Stimulated activated CD4-positive, alpha-beta T cell treated with anti-CD3 and anti-CD28 coated beads, Interleukin-12 subunit alpha, Interleukin-12 subunit beta, amount 100 ng/mL, for 24 hours (primary cell): ENCODE data around the gene BBS9.
"Not testable (repeated sequence)": the region's sequence is repeated elsewhere in the genome, so short reads cannot be mapped to it uniquely, and the experiment has no call there.

Experiments used
- DNase-seq, 2 experiments: peaks; one replicate each; pipeline ENCODE4 v3.0.0-alpha.2; 2020; ENCODE audit warnings: low read depth in 2 of 2

Gene BBS9

DNA sequence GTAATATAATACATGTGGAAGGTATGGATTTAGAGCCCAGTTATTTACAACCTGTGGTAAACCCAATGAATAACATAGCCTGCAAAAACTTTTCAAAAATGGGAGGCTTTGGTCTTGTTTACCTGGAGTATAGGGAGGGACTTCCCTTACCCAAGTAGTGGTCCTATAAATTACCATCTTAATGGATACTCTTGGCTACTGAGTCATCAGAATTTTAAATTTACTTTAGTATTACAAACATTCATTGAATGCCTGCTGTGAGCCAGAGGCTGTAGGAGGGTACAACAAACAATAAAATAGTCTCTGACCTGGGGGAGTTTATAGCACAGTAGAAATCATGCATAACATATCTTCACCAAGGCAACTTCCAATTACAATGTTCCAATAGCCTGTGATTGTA is 365.1 kb downstream of the BBS9 start:
- no peak for DNase-seq

DNA sequence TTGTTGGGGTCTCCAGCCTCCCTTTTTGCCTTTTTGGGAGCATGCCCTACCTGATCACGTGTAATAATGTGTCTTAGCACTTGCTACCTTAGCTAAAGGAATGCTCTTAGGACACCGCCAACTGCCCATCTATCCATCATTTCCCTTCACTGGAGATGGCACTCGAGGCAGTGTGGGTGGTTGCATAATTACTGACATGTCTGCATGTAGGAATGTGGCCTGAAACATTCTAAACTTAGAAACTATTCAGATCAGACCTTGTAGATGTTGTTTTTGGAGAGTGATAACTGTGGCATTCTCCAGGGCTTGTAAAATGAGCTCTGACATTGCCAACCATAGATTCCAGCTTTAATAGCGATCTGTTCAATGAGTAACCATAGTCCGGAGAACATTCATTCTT is 365.8 kb downstream of the BBS9 start:
- DNase-seq = no peak

DNA sequence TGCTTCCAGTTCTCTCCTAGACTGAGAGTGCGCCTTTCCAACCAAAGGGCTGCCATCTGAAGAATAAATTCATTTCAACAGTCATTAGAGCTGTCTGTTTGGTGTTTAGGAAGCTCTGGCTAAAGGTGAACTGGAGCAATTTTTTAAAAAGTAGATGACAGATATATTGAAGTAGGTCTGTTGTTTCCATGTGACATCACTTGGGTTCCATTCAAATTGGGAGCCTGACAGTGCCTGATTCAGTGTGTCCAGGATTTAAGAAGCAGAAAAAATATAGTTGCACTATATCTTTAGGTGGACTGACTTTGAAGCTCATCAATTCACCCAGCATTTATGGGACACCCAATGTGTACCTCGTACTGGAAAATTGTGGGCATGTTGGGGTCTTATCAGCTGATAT is 367.7 kb downstream of the BBS9 start:
- no peak for DNase-seq

DNA sequence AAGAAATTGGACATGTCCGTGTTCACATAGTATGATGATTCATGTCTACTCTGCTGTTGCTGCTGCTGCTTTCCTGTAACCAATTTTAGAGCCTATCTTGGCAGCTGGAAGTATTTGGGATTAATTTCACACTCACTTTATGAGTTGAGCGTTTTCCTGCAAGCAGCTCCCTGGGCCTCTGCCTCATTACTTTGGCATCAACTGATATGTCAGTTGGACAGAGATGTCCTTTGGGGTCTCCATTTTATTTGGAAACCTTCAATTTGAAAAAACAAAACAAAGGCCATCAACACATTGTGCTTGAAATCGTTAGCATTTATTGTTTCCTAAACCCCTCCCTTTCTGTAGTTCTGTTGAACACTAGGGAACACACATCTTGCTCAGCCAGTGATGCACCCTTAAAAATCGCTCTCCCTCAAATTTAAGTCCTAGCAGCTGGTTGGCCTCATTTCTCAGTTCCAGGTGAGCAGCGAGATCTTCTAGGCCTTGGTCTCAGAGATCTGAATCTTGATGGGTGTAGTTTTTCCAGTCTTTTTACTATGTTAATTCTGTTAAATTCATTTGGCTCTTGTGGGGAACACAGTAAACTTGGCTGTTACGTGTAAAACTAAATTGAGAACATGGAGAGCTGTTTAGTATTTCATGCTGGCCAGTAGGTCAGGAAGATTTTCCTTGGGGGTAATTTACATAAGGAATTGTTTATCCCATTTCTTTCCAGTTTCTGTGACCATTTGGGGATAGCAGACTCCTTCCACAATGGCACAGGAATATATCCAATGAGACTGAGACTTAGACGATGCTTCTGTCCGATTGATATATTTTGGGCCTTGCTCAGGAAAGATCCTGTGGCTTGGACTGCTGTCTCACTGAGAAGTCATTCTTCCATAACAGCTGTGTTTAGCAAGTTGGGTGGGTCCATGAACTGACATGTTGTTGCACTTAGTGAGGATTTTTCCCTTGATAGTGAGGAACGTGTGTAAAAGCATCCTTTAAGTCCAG is 371.6 kb downstream of the BBS9 start:
- DNase-seq = no peak

DNA sequence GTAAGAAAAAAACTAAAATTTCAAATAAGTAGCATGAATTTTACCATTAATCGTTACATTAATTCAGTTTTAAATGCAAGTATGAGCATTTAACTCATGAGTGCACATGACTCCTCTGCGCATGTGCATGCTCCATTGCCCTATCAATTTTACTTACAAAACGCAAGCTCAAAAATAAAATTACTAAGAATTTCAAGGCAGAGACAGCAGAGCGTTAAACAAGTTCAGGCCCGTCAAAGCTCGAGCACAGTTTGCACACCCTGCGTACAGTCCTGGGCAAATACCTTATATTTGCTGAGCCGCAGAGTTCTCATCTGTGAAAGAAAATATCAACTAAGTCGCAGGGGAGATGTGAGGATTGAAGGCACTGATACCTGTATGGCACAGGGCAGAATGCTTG is 373.6 kb downstream of the BBS9 start:
- DNase-seq = no peak

DNA sequence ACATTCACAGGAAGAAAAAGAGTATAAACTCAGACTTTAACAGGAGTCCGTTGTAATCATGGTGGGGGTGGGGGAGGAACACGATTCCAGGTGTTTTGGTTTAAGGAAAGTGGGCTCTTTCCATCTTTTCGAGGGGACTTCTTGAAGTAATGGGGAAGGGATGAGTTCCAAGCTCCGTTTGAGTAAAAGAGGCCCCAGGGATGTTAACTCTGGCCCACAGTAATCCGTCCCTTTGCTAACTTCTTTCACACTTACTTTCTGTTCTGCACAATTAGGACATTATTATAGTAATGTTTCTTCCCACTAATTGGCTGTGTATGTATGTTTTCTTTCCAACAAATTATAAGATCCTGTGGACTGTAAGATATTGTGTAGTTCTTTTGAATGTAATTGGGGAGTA is 374.4 kb downstream of the BBS9 start:
- DNase-seq = no peak

DNA sequence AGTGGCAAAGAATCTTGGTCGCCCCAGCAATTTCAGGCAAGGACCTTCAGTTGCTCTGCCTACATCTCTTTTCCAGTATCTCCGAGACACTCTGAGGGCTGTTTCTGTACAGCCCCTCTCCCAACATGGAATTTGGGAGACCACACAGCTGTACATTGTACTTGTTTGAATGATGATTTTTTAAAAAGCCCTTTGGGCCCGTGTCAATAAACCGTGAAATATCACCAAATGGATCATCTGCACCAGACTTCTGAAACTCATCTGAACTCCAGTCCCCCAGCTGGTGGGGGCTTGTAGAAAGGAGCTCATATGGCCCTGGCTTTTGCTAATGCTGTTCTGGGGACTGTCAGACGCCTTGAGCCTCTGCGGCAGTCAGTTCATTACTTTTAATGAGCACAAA is 374.9 kb downstream of the BBS9 start:
- DNase-seq = no peak

DNA sequence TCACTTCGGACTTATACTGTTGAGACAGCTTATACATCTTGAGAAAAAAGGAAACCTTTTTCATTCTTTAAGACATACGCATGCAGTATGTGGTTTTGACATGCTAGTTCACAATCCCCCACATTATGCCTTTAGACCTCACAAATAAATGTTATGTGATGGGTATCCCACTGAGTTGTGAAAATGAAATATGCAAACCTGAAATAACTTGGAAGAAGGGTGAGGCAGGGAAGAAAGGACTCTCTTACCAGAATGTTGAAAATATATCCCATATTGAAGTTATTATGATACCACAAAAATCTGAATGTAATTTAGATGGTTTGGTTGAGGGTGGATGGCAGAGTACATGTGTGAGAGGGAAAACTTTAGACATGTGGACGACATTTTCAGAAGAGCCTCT is 379.8 kb downstream of the BBS9 start:
- DNase-seq = no peak

DNA sequence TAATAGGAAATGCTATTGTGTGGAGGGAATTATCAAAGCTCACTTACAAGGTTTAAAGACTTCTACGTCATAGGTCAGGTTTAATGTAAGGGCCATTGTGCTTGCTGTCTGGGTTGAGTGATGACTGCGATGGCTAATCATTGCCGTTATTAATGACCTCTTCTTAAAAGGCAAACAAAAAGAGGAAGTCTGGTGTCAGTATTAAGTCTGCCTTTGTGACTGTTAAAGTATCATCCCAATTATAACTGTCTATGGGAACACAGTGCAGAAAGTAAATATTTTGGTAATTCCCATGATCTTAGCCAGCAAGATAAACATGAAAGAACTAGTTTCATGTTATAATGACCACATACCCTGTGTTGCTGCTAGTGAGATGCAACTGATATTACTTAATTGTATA is 382.4 kb downstream of the BBS9 start:
- DNase-seq = no peak

DNA sequence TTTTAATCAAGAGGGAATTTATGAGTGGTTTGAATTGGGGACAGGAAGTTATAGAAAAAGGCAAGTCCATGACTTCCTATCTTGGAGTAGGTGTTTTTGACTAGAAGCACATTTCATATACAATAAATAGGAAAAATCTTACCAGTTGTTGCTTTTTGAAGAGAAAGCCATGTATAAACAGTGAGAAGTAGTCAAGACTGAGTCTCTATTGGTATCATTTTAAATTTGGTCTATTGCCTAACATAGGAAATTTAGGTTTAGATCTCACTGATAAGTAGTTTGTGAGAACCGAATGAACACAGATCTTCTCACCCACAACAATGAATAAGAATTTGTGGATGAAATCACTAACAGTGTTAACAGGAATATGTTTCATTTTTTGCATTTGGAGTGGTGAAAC is 387.2 kb downstream of the BBS9 start:
- no peak for DNase-seq

DNA sequence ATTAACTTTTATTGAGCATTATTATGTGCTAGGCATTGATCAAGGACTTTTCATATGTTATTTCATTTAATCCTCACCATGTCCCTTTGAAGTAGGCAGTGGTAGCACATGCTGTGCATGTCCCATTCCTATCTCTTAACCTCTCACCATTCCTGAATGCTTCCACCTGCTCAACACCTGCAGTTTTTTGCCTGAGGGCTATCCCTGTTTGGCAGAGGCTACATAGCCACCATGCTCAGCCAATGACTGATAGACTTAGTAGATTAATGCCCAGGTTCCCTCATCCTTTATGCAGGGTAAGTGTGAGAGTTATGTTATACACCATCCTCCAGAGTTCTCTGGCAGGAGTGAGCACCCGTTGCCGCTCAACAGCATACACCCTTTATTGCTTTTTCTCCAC is 387.8 kb downstream of the BBS9 start:
- no peak for DNase-seq

DNA sequence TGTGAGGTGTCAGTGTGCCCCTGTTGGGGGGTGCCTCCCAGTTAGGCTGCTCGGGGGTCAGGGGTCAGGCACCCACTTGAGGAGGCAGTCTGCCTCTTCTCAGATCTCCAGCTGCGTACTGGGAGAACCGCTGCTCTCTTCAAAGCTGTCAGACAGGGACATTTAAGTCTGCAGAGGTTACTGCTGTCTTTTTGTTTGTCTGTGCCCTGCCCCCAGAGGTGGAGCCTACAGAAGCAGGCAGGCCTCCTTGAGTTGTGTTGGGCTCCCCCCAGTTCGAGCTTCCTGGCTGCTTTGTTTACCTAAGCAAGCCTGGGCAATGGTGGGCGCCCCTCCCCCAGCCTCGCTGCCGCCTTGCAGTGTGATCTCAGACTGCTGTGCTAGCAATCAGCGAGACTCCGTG is 397.6 kb downstream of the BBS9 start:
- not testable (repeated sequence) for DNase-seq

DNA sequence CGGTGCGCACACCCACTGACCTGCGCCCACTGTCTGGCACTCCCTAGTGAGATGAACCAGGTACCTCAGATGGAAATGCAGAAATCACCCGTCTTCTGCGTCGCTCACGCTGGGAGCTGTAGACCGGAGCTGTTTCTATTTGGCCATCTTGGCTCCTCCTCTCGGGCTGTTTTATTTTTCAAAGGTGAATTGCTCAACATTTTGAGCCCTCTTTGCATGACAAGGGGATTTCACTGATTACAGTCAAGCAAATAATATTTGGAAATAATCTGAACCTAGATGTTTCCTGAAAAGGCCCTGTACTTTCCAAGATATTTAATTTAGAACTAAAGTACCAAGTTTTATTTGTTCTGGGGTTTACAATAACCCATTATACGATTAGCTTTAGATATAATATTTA is 398.2 kb downstream of the BBS9 start:
- DNase-seq = not testable (repeated sequence)

DNA sequence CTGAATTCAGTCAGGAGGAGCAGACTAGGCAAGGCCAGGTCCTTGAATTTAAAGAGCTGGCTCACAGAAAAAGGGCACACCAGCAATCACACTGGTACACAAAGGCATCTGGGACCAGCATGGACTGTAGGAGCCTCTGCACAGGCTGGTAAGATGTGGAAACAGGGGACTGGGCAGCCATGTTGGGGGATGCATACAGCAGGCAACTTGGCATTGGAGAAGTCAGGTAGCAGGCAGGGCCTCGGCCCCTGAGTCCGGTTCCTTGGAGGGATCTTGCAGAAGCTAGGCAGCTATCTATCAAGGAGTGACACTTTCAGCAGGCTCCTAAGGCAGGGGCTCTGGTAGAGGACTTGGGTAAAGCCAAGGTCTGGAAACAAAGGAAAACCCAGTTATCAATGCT is 399.7 kb downstream of the BBS9 start:
- DNase-seq = no peak

DNA sequence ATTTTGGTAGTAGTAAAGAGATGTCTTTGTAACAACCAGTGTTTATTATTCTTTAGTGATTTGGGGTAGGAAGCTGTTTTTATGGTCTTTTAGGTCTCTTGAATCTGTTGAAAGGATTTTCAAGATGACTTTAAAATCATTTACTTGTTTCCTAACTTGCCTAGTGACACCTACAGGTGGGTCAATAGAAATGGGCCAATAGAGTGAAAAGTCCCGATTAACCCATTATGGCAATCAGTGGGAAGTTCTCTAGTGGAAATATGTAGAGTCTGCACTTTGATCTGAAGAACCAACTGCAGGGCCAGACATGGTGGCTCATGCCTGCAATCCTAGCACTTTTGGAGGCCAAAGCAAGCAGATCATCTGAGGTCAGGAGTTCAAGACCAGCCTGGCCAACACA is 401.3 kb downstream of the BBS9 start:
- no peak for DNase-seq

DNA sequence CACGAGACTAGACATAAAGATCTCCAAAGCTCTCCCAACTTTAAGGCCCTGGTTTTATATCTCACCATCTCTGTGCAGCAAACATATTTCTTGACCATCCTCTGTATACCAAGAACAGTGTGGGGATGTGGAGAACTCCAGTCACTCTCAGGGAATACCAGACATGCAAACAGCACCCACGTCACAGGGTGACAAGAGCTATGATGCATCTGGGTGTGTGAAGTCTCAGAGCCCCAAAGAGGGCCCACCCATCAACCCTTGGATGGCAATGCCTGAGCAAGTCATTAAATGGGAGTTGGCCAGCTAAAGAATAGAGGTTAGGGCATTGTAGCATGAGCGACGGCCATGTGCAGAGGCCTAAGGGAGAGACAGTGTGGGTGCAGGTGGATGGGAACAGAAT is 402.5 kb downstream of the BBS9 start:
- DNase-seq = no peak

DNA sequence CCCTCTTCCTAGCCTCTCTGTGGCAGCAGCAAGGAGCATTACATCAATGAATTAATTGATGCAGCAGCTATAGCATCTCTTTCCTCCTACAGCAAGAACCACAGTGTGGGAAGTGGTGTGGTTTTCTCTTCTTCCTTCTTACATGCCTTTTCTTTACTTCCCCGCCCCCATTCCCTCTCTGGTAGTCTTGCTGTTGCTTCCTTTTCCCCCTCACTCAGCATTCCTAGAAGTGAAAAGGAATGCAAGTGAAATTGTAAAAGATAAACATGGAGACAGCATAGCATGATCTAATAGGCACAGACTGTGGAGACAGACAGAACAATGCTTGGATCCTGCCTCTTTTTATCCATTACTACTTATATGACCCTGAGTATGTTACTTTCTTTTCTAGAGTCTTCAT is 405.5 kb downstream of the BBS9 start:
- no peak for DNase-seq

DNA sequence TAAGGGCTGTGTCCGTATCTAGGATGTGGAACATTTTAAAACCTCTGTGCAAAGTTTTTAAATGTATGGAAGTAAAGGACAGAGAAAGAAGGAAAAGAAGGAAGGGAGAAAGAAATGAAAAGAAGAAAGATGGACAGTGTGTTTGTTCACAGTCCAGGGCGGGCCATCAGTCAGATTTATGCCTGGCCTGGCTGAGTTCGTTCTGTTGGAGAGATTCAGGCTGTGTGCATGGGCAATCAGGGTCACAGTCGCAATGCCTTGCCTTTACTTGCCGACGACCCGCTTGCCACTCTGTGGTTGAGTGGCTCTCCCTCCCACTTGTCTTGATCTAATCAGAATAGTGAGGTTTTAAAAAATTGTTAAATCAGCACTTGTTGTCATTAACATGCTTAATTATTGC is 406.6 kb downstream of the BBS9 start:
- DNase-seq = no peak

DNA sequence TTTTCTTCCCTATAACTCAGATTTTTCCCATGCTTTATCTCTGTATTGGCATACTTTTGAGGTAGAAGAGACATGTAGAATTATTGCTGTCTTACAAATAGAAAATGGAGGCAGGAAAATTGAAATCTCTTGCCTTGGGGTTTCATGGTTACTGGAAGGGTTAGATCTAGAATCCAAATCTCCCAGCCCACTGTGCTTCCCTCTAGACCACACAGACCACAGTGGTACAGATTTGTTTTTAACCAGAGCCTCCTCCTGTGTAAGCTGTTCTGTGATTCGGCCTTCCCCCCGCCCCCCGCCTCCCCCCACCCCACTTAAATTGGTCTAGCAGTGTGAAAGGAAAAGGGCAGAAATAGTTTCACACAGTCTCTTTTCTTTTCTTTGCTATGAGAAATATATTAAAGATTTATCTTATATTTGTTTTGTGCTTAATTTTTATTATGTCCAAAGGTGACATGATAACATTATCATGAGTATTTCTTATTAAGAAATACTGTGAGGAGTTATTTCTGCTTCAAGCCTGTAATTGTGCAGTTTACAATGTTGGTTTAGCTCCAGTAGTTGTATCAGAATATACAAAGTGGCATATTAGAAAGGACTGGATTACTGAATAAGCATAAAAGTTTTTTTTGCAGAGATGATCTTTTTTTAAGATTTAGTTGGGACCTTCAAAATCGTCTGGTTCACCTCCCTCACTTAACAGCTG is 407.2 kb downstream of the BBS9 start:
- no peak for DNase-seq

DNA sequence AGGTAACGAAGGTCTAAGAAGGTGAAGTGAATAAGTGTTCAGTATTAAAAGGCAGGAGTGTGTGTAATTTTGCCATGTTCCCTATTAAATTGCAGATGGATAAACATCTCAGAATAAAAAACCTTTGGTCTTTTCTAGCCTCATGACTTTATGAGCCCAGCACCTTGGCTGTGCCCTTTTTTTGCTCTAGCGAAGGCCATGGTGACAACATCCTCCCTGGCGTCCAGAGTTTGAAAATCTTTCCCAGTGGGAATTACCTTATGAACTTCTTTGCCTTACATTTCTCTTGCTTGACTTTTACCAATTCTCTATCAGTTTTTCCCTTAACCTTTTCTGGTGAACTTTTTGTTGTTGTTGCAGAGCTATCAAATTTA is 407.7 kb downstream of the BBS9 start:
- no peak for DNase-seq

DNA sequence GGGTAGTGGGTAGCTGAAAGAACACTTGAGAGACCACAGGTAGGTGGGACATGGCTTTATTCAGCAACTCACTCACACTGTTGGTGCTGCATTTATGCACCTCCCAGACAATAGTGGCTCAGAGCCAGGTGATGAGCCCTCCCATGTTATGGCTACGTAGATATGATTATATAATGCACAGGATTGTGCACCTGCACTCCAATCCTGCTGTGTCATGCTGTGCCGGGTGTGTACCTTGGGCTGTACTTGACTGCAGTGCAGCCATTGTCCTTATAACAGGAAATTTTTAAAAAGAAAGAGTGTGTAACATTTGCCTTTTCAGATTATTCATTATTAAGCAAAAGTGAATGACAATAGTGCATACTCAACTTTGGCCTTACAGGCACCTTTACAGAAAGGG is 409.8 kb downstream of the BBS9 start:
- no peak for DNase-seq

DNA sequence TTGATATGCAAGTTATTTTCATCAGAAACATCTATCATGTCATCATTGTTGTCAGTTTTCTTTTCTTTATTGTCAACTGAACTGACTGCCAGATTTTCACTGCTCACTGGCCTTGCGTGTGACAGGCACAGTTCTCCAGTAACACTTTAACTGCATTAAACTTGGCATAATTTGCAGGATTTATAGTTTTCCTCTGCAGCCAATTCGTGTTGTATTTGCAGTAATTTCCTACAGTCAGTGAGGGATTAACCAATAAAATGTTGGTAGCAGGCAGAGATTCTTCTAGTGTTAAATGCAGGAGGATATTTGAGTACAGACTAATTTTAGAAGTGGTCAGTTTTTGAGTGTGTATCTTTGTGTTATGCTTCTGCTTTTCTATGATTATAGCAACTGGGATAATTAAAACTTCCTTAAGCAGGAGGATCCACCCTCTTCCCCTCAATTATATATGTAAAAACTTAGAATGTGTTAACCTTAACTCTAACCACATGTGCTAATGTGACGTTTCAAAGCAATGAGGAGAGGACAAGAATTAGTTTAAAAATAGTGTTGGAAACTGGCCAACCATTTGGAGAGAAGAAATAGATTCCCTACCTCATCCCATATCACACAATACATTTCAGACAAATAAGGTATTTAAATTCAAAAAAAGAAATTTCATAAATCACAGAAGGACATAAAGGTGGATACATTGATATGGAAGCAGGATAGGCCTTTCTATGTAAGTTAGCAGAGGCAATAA is 410.5 kb downstream of the BBS9 start:
- DNase-seq = no peak

DNA sequence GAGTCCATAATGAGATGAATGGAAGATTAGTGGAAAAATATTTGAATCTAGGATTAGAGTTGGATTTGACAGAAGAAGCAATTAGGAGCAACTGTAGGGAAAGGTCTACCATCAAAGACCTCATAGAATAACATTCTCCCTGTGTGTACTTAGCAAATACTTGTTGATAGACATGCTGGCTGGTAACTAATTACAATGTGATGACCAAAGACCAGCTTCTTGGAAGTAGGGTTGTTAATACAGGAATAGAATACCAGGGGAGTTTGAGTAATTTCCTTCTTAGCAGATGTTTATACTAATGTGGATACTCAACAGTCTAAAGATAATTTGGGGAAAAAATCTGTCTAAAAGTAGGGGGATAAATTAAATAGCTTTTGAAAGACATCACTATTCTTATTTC is 418.5 kb downstream of the BBS9 start:
- no peak for DNase-seq
